HCT116 (cell line): ENCODE data around the gene SAMD9. TPM values are rescaled to one million over a fixed set of nuclear protein-coding genes. Genes with fewer than 3 reads are reported as not detected.
"Not testable (repeated sequence)": the region's sequence is repeated elsewhere in the genome, so short reads cannot be mapped to it uniquely, and the experiment has no call there.

Source experiments
- ATAC-seq: fragments of 200-7000 bp; cut with Tn5 transposase; 2 replicates; pipeline ENCODE4 v1.9.1; 2020; ENCODE audit warnings: mild to moderate bottlenecking, moderate library complexity
- BruUV-seq: library from RNA; stranded (reverse); fragments of 400-500 nt; replicated peaks from 2 replicates; lab custom pipeline; 2021; lab: Mats Ljungman, UMichigan
- CTCF ChIA-PET: fragments of 300-600 bp; sonication (Branson Sonifier 250); formaldehyde crosslinking; loops from one replicate; lab custom pipeline; 2021; ENCODE audit warnings: antibody characterized with exemption; lab: Charles Lee
- POLR2A ChIA-PET: fragments of 300-600, 350-600 bp; sonication (Branson Sonifier 250); formaldehyde crosslinking; loops from one replicate; lab custom pipeline; 2021; ENCODE audit warnings: antibody characterized with exemption; lab: Charles Lee
- RAD21 ChIA-PET, 2 experiments: fragments of 300-600 bp; sonication (Branson Sonifier 250); formaldehyde crosslinking; loops; one replicate each; lab custom pipeline; 2023; ENCODE audit warnings: low total read pairs in 2 of 2; ENCODE audit not compliant: uncharacterized antibody in 2 of 2, unreplicated experiment in 2 of 2, low non-redundant PET in 1 of 2; lab: Charles Lee
- DNase-seq: peaks from one replicate; pipeline ENCODE4 v3.0.0-alpha.2; 2010; ENCODE audit warnings: low read depth, low spot score
- H2AFZ ChIP-seq: fragments of 200-600 bp; shearing (Covaris generic), sonication (generic); 2 replicates; pipeline ENCODE4 v1.6.1; 2017; ENCODE audit warnings: low read depth, mixed run types, mixed read lengths, antibody characterized with exemption, low read length; ENCODE audit not compliant: poor library complexity, severe bottlenecking
- H3K27ac ChIP-seq: 2 replicates; pipeline ENCODE4 v1.5.1; 2012; ENCODE audit warnings: low read depth, low read length
- H3K27me3 ChIP-seq: fragments of 200-600 bp; sonication (generic); 2 replicates; pipeline ENCODE4 v1.6.1; 2016; ENCODE audit warnings: mixed run types, low read length, mixed read lengths; ENCODE audit not compliant: insufficient read depth
- H3K36me3 ChIP-seq, 2 experiments: fragments of 200-500 bp in 1 of 2; fragments of 200-600 bp in 1 of 2; sonication (Bioruptor generic) in 1 of 2; sonication (generic) in 1 of 2; 2 replicates each; pipeline versions ENCODE4 v1.5.1 to v1.6.1; 2014 to 2016; ENCODE audit warnings: low read length in 2 of 2, inconsistent platforms in 1 of 2, mixed read lengths in 1 of 2, mixed run types in 1 of 2; ENCODE audit not compliant: insufficient read depth in 2 of 2, control insufficient read depth in 1 of 2
- H3K4me1 ChIP-seq, 2 experiments: fragments of 200-600 bp in 1 of 2; sonication (generic) in 1 of 2; 2 replicates each; pipeline versions ENCODE4 v1.5.1 to v1.6.1; 2012 to 2017; ENCODE audit warnings: low read length in 2 of 2, inconsistent platforms in 1 of 2, mild to moderate bottlenecking in 1 of 2, mixed read lengths in 1 of 2, mixed run types in 1 of 2, moderate library complexity in 1 of 2; ENCODE audit not compliant: insufficient read depth in 2 of 2, control insufficient read depth in 1 of 2
- H3K4me2 ChIP-seq: fragments of 200-600 bp; sonication (generic); 2 replicates; pipeline ENCODE4 v1.6.1; 2017; ENCODE audit warnings: mixed run types, low read length, mixed read lengths
- H3K4me3 ChIP-seq, 2 experiments: fragments of 200-600 bp in 1 of 2; sonication (generic) in 1 of 2; replicated peaks in 1 of 2; 2 replicates each; pipeline ENCODE4 v1.5.1; 2011 to 2016; ENCODE audit warnings: low read length in 2 of 2, control low read depth in 1 of 2, low read depth in 1 of 2, mild to moderate bottlenecking in 1 of 2, mixed read lengths in 1 of 2, mixed run types in 1 of 2
- H3K79me2 ChIP-seq: fragments of 200-600 bp; sonication (generic); 2 replicates; pipeline ENCODE4 v1.6.1; 2017; ENCODE audit warnings: mild to moderate bottlenecking, mixed run types, low read length, moderate library complexity, mixed read lengths; ENCODE audit not compliant: insufficient read depth
- H3K9ac ChIP-seq: fragments of 200-600 bp; sonication (generic); 2 replicates; pipeline ENCODE4 v1.6.1; 2016; ENCODE audit warnings: low read length, mixed read lengths
- H3K9me2 ChIP-seq: fragments of 200-600 bp; sonication (generic), shearing (Covaris generic); 2 replicates; pipeline ENCODE4 v1.6.1; 2017; ENCODE audit warnings: mixed run types, mild to moderate bottlenecking, moderate library complexity; ENCODE audit not compliant: insufficient read depth
- H3K9me3 ChIP-seq, 2 experiments: fragments of 200-500 bp in 1 of 2; fragments of 200-600 bp in 1 of 2; sonication (Bioruptor generic) in 1 of 2; sonication (generic) in 1 of 2; 2 replicates each; pipeline ENCODE4 v1.6.1; 2014 to 2017; ENCODE audit warnings: low read length in 2 of 2, mixed read lengths in 2 of 2, inconsistent platforms in 1 of 2, low read depth in 1 of 2, mild to moderate bottlenecking in 1 of 2, mixed run types in 1 of 2, moderate library complexity in 1 of 2; ENCODE audit not compliant: control insufficient read depth in 1 of 2, insufficient read depth in 1 of 2
- H4K20me1 ChIP-seq: fragments of 200-600 bp; sonication (generic), shearing (Covaris generic); 2 replicates; pipeline ENCODE4 v1.6.1; 2017; ENCODE audit warnings: mixed run types, mild to moderate bottlenecking, moderate library complexity; ENCODE audit not compliant: insufficient read depth
- ELF1 ChIP-seq: IDR thresholded peaks from 2 replicates; pipeline ENCODE4 v1.6.1; 2012; ENCODE audit warnings: low read depth, borderline replicate concordance
- POLR2A ChIP-seq: IDR thresholded peaks from 2 replicates; pipeline ENCODE4 v1.7.0; 2011; ENCODE audit warnings: borderline replicate concordance; ENCODE audit not compliant: insufficient read depth, insufficient read length; ENCODE audit errors: extremely low read depth
- ZNF274 ChIP-seq: fragments of 200-500 bp; sonication (Bioruptor generic); IDR thresholded peaks from 2 replicates; pipeline ENCODE4 v1.6.1; 2014; ENCODE audit warnings: mild to moderate bottlenecking, low read depth, low read length, inconsistent platforms
- intact Hi-C: fragments of 100-400 bp; cut with micrococcal nuclease; formaldehyde crosslinking; loops from 2 replicates; pipeline ENCODE4 v1.10.0; 2022
- total RNA-seq: library from RNA; stranded (reverse); gene quantifications from one replicate; pipeline ENCODE4 v1.2.1, GENCODE V29; 2021; ENCODE audit not compliant: unreplicated experiment

Gene SAMD9
- total RNA-seq, 1 experiment from 2014 or later: 5.3 TPM

GRCh38 chr7:93060025-93060424 is 57.8 kb downstream of the SAMD9 start:
- RAD21 ChIA-PET: no interaction called here
- no peak overlapping the region for H3K4me2 ChIP-seq
- no peaks in the 10 kb centered on the region for H3K27me3 ChIP-seq
- ATAC-seq (no peak), DNase-seq (no peak)
- no TSS peak for BruUV-seq
- no peaks in the 10 kb centered on the region for H3K79me2 ChIP-seq
- intact Hi-C loops: no loop called here
- TF ChIP-seq POLR2A: no peak
- no peak for TF ChIP-seq ZNF274
- no peak for TF ChIP-seq ELF1
- H3K36me3 ChIP-seq: no peaks in the 10 kb centered on the region
- no peak overlapping the region for H3K4me3 ChIP-seq
- H3K4me1 ChIP-seq: no peaks in the 10 kb centered on the region
- no peaks in the 10 kb centered on the region for H4K20me1 ChIP-seq
- CTCF ChIA-PET: no interaction called here
- H3K27ac ChIP-seq: no peak overlapping the region
- no peaks in the 10 kb centered on the region for H3K9me3 ChIP-seq
- H3K9me2 ChIP-seq: no peaks in the 10 kb centered on the region
- H2AFZ ChIP-seq: no peak overlapping the region
- no peak overlapping the region for H3K9ac ChIP-seq
- POLR2A ChIA-PET: no interaction called here

- POLR2A ChIA-PET, H3K27me3 ChIP-seq, H3K4me2 ChIP-seq, DNase-seq, ATAC-seq, H3K36me3 ChIP-seq, H3K79me2 ChIP-seq, H2AFZ ChIP-seq, H3K4me1 ChIP-seq, H3K9me2 ChIP-seq, H3K4me3 ChIP-seq, RAD21 ChIA-PET, BruUV-seq, H3K27ac ChIP-seq, H3K9ac ChIP-seq, H3K9me3 ChIP-seq, CTCF ChIA-PET, H4K20me1 ChIP-seq: not testable (repeated sequence)
- intact Hi-C loops: loop anchor here (10.0 kb wide), 1 partner anchor 58 kb away; the partner anchor contains the start of gene SAMD9
Measured at GRCh38 chr7:93056621-93057020, 61.2 kb downstream of the SAMD9 start.
